Measurements from ENCODE around the gene APOC3.

APOC3 gene

DNA sequence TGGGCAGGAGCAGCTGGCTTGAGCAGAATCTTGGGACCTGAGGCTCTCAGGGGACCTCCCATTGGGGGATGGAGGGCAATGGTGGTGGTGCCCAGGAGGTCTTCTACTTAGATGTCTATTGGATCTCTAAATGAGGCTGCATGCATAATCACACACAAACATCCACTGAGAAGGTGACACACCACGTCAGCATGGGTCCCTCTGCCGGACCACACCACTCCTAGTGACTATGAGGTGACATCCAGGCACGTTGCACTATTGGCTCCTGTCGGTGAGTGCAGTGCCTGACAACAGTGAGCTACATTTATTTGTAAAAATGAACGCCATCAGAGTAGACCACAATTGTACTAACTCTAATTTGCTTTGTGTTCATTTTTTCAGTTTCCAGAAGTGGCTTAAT lies 4.3 kb upstream of the APOC3 start:
- H3K4me3 ChIP-seq (ENCODE audit: low read length) = no peak overlapping the region
- DNase-seq (ENCODE audit: low read depth) = no peak
- TF ChIP-seq, protein P1, sequence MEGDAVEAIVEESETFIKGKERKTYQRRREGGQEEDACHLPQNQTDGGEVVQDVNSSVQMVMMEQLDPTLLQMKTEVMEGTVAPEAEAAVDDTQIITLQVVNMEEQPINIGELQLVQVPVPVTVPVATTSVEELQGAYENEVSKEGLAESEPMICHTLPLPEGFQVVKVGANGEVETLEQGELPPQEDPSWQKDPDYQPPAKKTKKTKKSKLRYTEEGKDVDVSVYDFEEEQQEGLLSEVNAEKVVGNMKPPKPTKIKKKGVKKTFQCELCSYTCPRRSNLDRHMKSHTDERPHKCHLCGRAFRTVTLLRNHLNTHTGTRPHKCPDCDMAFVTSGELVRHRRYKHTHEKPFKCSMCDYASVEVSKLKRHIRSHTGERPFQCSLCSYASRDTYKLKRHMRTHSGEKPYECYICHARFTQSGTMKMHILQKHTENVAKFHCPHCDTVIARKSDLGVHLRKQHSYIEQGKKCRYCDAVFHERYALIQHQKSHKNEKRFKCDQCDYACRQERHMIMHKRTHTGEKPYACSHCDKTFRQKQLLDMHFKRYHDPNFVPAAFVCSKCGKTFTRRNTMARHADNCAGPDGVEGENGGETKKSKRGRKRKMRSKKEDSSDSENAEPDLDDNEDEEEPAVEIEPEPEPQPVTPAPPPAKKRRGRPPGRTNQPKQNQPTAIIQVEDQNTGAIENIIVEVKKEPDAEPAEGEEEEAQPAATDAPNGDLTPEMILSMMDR (IDR thresholded peaks at IDR 0.05; ENCODE audit: insufficient read depth, low read depth, low read length, missing control alignments) = no peak

DNA sequence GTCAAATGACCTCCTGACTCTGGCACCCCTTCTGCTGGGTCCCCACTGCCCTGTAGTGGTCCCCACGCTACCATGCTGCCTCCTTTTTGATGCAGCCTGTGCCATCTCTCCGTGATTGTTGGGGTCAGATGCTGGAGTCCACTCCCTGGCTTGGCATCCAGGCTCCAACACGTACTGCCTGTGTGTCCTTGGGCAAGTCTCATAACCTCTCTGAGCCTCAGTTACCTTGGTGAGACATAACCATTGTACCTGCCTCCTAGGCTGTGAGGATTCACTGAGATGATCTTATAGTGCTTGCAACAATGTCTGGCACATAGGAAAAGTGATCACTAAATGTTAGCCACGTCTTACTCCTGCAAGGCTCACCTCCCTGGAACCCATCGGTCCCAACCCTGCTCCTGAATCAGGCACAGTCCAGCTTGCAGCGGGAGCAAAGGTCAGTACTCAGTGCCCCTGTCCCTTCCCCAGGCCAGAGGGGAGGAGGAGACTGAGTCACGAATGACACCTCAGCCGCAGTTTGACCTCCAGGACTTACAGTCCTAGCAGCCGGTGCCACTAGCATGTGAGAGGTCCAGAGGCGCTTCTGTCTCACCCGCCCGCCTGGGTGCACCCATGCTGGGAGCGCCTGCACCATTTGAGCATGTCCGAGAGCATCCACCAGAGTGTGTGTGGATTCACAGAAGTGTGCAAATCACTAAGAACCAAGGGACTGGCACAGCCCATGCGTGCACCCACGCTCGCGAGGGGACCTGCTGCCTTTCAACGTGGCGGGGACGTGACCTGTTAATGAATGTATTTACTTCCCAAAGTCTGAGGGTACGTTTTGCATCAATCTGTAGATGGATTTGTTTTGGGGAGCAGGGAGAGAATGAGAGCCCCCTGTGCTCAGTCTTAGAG lies 3.6 kb upstream of the APOC3 start:
- TF ChIP-seq, protein P1 (IDR thresholded peaks at IDR 0.05; ENCODE audit: insufficient read depth, low read depth, low read length, missing control alignments) = no peak
- DNase-seq (ENCODE audit: low read depth) = no peak
- H3K4me3 ChIP-seq (ENCODE audit: low read length) = no peak overlapping the region

DNA sequence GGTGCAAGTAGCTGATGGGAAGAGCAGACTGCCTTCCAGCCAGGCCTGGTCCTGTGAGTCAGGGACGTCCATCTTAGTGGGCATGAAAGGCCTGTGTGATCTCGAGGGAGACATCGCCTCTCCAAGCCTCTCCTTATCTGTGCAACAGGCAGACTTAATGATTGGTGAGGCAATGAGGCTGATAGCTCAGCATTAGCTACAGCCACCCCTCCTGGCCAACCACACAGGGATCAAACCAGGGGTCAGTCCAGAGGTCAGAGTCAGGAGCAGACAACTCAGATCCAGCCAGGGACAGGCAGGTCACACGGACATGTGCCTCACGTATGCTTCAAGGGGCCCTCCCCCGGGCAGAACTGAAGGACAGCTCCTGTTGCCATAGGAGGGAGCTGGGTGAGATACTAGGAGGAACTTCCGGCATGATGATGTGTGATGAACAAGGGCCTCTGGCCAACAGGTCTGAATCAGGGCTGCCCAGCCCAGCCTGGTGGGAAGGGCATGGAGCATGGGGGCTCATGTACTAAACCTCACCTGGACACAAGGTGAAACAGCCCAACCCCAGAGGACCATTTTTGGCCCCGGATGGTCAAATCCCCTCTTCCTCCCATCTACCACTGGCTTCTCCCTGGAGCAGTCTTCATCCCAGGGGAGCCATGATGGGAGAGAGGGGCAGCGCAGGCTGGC lies 2.8 kb upstream of the APOC3 start:
- no peak for DNase-seq (ENCODE audit: low read depth)
- H3K4me3 ChIP-seq (ENCODE audit: low read length) = no peak overlapping the region
- TF ChIP-seq, protein P1 (IDR thresholded peaks at IDR 0.05; ENCODE audit: insufficient read depth, low read depth, low read length, missing control alignments) = no peak

DNA sequence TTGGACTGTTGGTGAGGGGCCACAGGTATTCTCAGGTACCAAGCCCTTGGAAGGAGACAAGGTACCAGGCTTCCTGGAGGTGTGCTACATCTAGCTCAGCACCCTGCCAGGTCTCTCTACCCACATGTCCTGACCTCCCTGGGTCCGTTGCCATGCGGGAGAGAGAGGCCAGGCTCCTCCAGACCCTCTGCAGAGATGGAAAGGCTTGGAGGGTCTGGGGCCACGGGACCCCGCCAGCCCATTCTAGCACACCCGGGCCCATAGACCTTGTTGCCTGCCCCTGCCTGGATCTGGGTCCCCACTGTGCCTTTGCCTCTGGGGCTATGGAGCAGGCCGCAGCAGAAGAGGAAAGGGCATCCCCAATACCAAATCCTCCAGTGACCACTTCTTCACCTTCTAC lies 2.2 kb upstream of the APOC3 start:
- TF ChIP-seq, protein P1 (IDR thresholded peaks at IDR 0.05; ENCODE audit: insufficient read depth, low read depth, low read length, missing control alignments) = no peak
- DNase-seq (ENCODE audit: low read depth) = no peak
- H3K4me3 ChIP-seq (ENCODE audit: low read length) = no peak overlapping the region

DNA sequence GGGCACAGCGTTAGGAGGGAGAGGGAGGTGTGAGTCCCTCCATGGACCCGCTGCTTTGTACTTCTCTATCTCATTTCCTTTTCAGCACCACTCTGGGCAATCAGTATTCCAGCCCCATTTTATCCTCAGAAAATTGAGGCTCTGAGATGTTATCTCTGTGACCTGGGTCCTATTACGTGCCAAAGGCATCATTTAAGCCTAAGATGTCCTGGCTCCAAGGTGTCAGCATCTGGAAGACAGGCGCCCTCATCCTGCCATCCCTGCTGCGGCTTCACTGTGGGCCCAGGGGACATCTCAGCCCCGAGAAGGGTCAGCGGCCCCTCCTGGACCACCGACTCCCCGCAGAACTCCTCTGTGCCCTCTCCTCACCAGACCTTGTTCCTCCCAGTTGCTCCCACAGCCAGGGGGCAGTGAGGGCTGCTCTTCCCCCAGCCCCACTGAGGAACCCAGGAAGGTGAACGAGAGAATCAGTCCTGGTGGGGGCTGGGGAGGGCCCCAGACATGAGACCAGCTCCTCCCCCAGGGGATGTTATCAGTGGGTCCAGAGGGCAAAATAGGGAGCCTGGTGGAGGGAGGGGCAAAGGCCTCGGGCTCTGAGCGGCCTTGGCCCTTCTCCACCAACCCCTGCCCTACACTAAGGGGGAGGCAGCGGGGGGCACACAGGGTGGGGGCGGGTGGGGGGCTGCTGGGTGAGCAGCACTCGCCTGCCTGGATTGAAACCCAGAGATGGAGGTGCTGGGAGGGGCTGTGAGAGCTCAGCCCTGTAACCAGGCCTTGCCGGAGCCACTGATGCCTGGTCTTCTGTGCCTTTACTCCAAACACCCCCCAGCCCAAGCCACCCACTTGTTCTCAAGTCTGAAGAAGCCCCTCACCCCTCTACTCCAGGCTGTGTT lies 829 bp upstream of the APOC3 start:
- DNase-seq (ENCODE audit: low read depth) = no peak
- H3K4me3 ChIP-seq (ENCODE audit: low read length) = no peak overlapping the region
- TF ChIP-seq, protein P1 (IDR thresholded peaks at IDR 0.05; ENCODE audit: insufficient read depth, low read depth, low read length, missing control alignments) = no peak

DNA sequence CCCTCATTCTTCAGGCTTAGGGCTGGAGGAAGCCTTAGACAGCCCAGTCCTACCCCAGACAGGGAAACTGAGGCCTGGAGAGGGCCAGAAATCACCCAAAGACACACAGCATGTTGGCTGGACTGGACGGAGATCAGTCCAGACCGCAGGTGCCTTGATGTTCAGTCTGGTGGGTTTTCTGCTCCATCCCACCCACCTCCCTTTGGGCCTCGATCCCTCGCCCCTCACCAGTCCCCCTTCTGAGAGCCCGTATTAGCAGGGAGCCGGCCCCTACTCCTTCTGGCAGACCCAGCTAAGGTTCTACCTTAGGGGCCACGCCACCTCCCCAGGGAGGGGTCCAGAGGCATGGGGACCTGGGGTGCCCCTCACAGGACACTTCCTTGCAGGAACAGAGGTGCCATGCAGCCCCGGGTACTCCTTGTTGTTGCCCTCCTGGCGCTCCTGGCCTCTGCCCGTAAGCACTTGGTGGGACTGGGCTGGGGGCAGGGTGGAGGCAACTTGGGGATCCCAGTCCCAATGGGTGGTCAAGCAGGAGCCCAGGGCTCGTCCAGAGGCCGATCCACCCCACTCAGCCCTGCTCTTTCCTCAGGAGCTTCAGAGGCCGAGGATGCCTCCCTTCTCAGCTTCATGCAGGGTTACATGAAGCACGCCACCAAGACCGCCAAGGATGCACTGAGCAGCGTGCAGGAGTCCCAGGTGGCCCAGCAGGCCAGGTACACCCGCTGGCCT lies 641 bp downstream of the APOC3 start:
- H3K4me3 ChIP-seq (ENCODE audit: low read length) = no peak overlapping the region
- no peak for DNase-seq (ENCODE audit: low read depth)
- TF ChIP-seq, protein P1 (IDR thresholded peaks at IDR 0.05; ENCODE audit: insufficient read depth, low read depth, low read length, missing control alignments) = no peak

All from epithelial cell of esophagus (primary cell).